Activated T-cell treated with anti-CD3 and anti-CD28 coated beads for 24 hours (primary cell): Measurements from ENCODE around the gene GLIS1.

Source experiments
- DNase-seq: peaks from one replicate; pipeline ENCODE4 v3.0.0-alpha.2; 2020; ENCODE audit warnings: low read depth

GLIS1 gene

GRCh38 chr1:53546409-53547155, 192.4 kb downstream of the GLIS1 start:
- DNase-seq, result no peak

DNA sequence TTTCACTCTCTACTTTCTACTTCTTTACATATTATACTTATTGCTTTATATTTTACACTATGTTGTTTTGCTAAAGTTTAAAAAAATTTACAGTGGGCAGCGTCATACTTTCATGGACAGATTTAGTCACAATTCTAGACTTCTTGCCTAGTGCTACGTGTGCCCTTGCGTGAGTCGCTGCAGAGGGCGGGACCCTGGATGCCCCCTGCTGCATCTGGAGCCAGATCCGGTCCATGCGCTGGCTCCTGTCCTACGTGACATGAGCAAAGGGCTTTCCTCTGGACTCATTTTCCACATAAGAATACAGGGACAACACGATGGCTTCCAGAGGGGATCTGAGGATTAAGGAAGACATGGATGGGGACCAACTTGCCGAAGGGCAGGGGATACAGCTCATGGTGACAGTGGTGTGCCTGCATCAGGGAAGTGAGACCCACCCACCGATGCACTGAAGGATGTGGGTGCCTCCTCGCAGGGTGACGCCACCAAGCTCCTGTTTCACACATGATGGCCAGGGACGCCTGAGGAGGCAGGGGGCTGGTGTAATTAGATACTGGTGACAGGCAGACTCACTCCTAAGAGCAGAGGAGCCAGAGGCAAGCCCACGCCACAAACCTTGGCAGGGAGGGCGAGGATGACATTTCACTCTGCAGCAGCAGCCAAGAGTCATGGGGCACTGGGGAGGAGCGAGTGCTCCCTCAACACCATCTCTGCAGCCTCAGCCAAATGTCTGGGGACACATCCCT, 193.1 kb downstream of the GLIS1 start:
- no peak for DNase-seq

DNA sequence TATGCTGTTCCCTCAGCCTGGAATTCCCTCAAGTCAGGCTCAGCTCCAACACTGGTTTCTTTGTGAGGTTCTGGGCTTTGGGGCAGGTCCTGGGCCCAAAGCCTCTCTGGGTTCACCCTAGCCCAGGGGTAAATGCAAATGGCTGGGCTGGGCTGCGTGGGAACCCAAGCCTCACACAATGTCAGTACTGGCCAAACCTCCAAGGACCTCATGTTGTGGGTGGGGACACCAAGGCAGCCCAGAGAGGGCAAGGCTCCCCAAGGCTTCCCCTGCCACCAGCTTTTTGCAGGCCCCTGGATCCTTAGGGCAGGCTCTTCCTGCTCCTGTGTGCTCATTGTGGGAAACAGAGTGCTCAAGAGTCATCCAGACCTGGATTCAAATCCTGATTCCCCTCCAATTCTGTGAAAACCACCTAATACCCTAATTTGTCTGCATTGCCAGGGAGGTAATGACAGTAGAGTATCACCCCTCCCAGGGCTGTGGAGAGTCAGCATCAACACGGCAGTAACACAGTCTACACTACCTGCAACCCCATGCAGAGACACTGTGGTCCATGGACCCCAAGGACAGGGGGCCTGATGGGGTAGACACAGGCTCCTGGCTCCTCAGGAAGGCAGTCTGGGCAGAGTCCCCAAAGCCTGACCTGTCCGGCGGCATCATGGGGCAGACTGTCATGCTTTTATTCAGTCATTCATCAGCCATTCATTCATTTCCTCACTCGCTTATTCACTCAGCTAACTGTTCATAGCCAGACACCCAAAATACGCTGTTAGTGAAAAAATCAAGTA, 194.0 kb downstream of the GLIS1 start:
- no peak for DNase-seq

DNA sequence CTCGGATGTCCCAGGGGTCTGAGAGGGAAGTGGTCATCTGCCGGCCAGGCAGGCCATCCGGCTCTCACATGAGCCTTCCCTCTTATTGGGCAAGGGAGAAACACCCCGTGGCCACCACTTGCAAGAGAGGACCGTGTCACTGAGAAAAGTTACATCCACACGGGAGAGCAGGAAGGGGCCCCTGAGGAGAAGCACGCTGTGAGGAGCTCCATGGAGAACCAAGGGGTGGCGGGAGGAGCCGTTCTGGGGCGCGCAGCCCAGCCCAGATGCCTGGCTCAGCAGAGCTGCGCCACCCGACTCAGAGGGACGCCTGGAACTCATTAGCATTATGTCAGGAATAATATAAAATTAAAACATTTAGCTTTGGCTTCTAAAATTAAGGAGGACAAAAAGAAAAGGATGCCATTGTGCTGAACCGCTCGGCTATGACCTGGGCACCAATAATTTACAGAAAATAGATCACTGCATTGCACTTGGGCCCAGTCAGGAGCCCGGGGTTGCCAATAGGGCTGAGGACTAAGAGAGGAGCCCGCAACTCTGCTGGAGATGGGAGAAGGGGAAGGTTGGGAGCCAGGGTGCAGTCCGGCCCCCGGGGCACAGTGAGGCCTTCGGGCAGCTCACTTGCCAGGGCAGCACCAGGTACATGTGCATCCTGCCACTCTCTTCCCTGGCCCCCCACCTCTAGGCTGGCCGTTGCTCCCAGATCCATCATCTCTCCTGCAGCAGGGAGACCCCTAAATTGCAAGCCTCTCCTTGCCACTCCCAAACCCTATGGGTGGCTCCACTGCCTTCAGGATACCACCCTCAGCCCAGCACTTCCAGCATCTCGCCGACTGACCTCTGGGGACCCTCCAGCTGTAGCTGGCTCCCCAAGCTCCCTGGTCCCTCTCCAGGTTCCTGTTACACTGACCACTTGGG, 194.9 kb downstream of the GLIS1 start:
- no peak for DNase-seq

DNA sequence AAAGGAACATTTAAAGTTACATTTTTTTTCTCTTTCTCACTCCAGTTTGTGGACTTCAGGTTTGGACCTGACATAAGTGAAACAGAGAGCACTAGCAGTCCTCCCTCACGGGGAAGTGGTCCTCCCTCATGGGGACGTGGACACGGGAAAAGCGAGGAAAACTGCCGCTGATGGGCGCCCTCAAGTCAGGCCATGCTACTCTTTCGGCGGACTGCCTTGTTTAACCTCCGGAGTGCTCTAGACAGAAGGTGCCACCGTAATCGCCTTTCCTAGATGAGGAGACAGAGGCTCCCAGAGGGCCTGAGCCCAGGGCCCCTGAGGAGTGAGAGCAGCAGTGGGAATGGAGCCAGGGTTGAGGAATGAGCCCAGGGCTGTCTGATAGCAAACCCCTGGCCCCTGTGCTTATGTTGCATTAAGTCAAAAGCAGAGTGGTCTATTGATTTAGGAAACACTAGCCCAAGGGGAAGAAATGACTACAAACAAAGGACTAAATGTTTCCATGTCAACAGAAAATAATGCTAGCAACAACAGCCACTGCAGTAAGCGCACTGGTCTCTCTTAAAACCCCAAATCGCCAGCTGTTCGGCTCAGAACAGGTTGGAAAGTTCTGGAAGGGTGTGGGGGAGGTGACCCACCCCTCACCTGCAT, 195.7 kb downstream of the GLIS1 start:
- DNase-seq, result no peak

- DNase-seq, result no peak
Observed at GRCh38 chr1:53542551-53542950, 196.4 kb downstream of the GLIS1 start.

DNA sequence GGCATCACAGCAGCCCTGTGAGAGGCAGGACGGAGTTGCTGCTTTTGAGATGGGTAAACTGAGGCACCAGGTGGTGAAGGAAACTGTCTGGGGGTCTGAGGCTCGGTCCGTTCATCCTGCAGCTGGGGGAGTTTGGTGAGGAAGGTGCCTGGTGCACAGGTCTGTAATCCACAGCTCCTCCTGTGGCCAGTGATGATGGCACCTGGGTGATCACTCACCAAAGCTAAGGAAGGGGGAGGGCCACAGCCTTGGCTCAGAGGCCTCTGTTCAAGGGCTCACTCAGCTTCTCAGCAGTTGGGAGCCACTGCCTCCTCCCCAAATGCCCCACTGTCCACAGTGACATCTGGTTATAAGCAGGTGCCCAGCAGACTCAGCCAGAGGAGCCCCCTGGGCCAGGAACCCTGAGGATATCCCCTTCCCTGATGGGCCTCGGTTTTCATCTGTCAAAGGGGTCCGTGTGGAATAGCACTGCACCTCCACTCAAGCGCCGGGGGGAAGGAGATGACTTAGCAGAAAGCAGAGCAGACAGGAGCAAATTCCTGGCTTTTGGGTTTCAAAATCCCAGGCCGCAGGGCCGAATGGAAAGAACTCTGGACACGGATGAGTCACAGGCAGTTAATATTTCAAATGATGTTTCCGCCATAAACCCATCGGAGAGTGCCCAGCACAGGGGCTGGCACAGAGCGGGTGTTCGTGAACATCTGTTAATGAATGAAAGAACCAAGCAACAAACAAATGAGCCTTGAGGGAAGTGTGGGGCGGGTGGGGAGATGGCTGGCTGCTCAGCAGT, 197.0 kb downstream of the GLIS1 start:
- DNase-seq, result no peak

DNA sequence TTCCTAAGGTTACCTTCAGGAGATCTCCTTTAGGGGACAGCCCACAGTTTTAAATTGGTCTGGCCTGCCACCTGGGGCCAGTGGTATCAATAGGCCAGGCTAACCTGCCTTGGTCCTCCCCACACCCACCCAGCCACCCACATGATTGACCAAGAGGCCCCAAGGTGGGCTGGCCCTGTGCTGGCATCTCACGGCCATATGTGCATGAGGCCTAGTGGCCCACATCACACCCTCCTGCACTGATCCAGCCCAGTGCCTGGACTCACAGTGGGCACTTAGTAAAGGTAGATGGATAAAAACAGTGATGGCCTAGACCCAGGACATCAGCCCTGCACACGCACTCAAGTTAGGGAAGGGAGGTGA, 197.7 kb downstream of the GLIS1 start:
- no peak for DNase-seq

GRCh38 chr1:53540604-53541262, 198.2 kb downstream of the GLIS1 start:
- DNase-seq, result no peak

DNA sequence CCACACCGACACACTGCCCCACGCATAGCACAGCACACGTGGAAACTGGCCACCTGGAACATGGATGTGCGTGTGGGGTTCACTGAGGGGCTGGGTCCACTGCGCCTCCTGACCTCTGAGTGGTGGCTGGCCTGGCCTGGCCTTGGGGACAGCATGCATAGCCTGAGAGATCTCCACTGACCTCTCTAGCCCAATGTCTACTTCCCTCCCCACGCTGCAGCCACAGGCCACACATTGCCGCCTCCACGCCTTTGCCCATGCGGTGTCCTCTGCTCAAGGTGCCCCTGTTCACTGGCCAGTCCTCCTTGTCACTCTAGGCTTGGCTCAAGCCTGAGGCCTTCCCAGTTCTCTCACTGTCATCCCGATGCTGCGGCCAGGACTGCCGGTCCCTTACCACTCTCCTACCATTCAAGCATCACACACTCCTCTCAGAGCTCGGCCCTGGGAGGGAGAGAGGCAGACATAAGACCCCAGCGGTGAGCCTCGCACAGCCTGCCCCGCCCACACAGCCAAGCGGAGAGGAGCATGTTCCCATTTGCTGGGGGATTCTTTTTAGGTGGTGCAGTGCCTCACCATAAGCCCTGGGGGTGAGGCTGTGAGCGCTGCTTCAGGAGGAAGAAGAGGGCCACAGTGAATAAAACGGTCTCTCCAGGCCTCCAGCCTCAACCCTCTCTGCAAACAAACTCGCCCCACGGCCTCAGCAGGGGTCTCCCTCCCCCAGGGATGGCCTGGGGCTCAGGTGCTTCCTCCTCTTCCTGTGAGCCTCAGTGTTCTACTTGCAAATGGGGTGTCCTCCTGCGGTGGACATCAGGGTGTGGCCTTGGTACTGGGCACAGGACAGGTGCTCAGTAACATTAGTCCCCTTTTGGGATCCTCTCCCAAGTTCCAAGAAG, 199.0 kb downstream of the GLIS1 start:
- DNase-seq, result no peak

- DNase-seq, result no peak
Observed at GRCh38 chr1:53539226-53539625, 199.7 kb downstream of the GLIS1 start.

GRCh38 chr1:53536606-53537005, 202.4 kb downstream of the GLIS1 start:
- DNase-seq, result no peak

DNA sequence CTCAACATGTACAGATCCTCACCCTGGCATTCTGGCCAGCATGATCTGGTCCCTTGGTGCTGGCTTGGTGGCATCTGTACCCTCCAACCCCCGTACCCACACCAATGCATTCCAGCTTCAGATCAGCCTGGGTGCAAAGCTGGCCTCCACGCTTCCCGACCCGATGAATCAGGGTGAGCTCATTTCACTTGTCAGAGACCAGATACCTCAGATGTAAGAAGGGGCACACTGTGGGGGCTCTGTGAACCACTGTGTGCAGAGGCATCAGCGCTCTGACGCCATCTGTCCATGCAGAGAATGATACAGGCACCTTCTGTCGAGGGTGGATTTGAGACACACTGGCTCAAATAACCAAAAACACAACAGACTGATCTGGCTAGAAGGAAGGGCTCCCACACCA, 203.1 kb downstream of the GLIS1 start:
- DNase-seq, result no peak

DNA sequence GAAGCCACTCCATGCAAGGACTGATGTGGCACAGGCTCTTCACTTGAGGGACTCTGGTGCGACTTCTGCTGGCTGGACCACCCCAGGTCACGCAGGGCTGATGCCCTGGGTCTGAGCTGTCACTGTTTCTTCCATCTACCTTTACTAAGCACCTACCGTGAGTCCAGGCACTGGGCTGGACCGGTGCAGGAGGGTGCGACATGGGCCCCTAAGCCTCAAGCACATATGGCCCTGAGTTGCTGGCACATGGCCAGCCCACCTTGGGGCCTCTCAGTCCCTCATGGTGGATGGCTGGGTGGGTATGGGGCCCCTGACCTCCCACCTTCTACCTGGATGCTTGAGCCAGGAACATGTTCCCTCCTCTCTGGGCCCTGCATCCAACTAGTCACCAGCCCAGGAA, 203.7 kb downstream of the GLIS1 start:
- no peak for DNase-seq

- no peak for DNase-seq
Observed at GRCh38 chr1:53532912-53533311, 206.1 kb downstream of the GLIS1 start.

- DNase-seq, result no peak
Observed at GRCh38 chr1:53532377-53532776, 206.6 kb downstream of the GLIS1 start.

GRCh38 chr1:53530550-53530949, 208.4 kb downstream of the GLIS1 start:
- no peak for DNase-seq

DNA sequence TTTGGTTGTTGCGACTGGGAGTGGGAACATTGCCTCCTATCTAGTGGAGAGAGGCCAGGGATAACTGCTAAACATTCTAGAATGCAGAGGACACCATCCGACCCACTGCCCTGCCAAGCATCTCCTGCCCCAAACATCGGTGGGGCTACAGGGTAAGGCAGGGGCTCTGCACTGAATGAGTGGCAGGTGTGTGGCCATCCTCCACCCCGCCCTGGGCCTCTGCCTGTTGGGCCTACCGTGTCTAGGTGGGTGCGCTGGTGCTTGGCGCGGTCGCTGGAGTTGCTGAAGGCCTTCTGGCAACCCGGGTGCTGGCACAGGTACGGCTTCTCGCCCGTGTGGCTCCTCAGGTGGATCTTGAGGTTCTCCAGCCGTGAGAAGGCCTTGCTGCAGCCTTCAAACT, 209.4 kb downstream of the GLIS1 start:
- DNase-seq, result no peak

- no peak for DNase-seq
Observed at GRCh38 chr1:53527368-53527767, 211.6 kb downstream of the GLIS1 start.
